ENCODE data around the gene SUMF1. TPM values are rescaled to one million over a fixed set of nuclear protein-coding genes. Genes with fewer than 3 reads are reported as not detected.

The SUMF1 gene
- total RNA-seq, 1 experiment from 2014 or later: 79.1 TPM

- ChIA-PET CTCF (no interaction called here), POLR2A (ENCODE audit: unreplicated experiment) (no interaction called here)
- Histone ChIP-seq H3K9me2 (replicated peaks; ENCODE audit: low read length) (no peaks in the 10 kb centered on the region), H3K27ac (ENCODE audit: low read length) (no peak overlapping the region), H3K36me3 (ENCODE audit: low read depth, low read length) (no peaks in the 10 kb centered on the region), H3K9me3 (ENCODE audit: low read length) (no peaks in the 10 kb centered on the region), H3F3A (ENCODE audit: low read length, unreplicated experiment) (no peaks in the 10 kb centered on the region), H3K79me2 (ENCODE audit: low read length) (no peaks in the 10 kb centered on the region), H2AFZ (ENCODE audit: low read length) (no peak overlapping the region), H3K27me3 (ENCODE audit: low read length) (no peaks in the 10 kb centered on the region), H3K9ac (ENCODE audit: low read length) (no peak overlapping the region), H4K20me1 (ENCODE audit: low read length) (no peaks in the 10 kb centered on the region), H3K4me2 (ENCODE audit: low read length) (no peak overlapping the region), H3K4me1 (ENCODE audit: insufficient read depth, low read length) (no peaks in the 10 kb centered on the region), H3K4me3 (ENCODE audit: low read length) (no peak overlapping the region)
- DNase-seq: no peak
- BruUV-seq (replicated peaks): no TSS peak
- intact Hi-C loops (cut with micrococcal nuclease): no loop called here
- TF ChIP-seq EZH2 (IDR thresholded peaks at IDR 0.05; ENCODE audit: low read length, unreplicated experiment) (no peak), CTCF (conservative IDR thresholded peaks at IDR 0.05; ENCODE audit: low read depth, low read length) (no peak), EZH2phosphoT487 (IDR thresholded peaks at IDR 0.05; ENCODE audit: borderline replicate concordance, low read length) (no peak)
- no peak for ATAC-seq
These were observed 140.2 kb downstream of the SUMF1 start for GRCh38 chr3:4326868-4327267.

- Histone ChIP-seq H3K27ac (ENCODE audit: low read length) (no peak overlapping the region), H3F3A (ENCODE audit: low read length, unreplicated experiment) (no peaks in the 10 kb centered on the region), H3K27me3 (ENCODE audit: low read length) (no peaks in the 10 kb centered on the region), H3K4me3 (ENCODE audit: low read length) (no peak overlapping the region), H3K9ac (ENCODE audit: low read length) (no peak overlapping the region), H3K4me2 (ENCODE audit: low read length) (no peak overlapping the region), H3K4me1 (ENCODE audit: insufficient read depth, low read length) (no peaks in the 10 kb centered on the region), H3K9me3 (ENCODE audit: low read length) (no peaks in the 10 kb centered on the region), H3K79me2 (ENCODE audit: low read length) (no peaks in the 10 kb centered on the region), H3K36me3 (ENCODE audit: low read depth, low read length) (no peaks in the 10 kb centered on the region), H3K9me2 (replicated peaks; ENCODE audit: low read length) (no peaks in the 10 kb centered on the region), H4K20me1 (ENCODE audit: low read length) (no peaks in the 10 kb centered on the region), H2AFZ (ENCODE audit: low read length) (no peak overlapping the region)
- no peak for TF ChIP-seq EZH2 (IDR thresholded peaks at IDR 0.05; ENCODE audit: low read length, unreplicated experiment)
- no peak for TF ChIP-seq CTCF (conservative IDR thresholded peaks at IDR 0.05; ENCODE audit: low read depth, low read length)
- TF ChIP-seq EZH2phosphoT487 (IDR thresholded peaks at IDR 0.05; ENCODE audit: borderline replicate concordance, low read length): no peak
- ATAC-seq (no peak), DNase-seq (no peak)
- POLR2A ChIA-PET (ENCODE audit: unreplicated experiment): no interaction called here
- intact Hi-C loops (cut with micrococcal nuclease): no loop called here
- BruUV-seq (replicated peaks): no TSS peak
- CTCF ChIA-PET: no interaction called here
These were observed 143.6 kb downstream of the SUMF1 start for GRCh38 chr3:4323246-4324027.

GRCh38 chr3:4322635-4323034 is 144.4 kb downstream of the SUMF1 start:
- ATAC-seq: no peak
- intact Hi-C loops (cut with micrococcal nuclease): no loop called here

More at GRCh38 chr3:4322635-4323034, 144.4 kb downstream of the SUMF1 start:
- Histone ChIP-seq H3K9me3 (ENCODE audit: low read length) (no peaks in the 10 kb centered on the region), H3K27ac (ENCODE audit: low read length) (no peak overlapping the region), H3K4me2 (ENCODE audit: low read length) (no peak overlapping the region), H3K9ac (ENCODE audit: low read length) (no peak overlapping the region), H4K20me1 (ENCODE audit: low read length) (no peaks in the 10 kb centered on the region), H3F3A (ENCODE audit: low read length, unreplicated experiment) (no peaks in the 10 kb centered on the region), H3K9me2 (replicated peaks; ENCODE audit: low read length) (no peaks in the 10 kb centered on the region), H3K4me3 (ENCODE audit: low read length) (no peak overlapping the region), H3K79me2 (ENCODE audit: low read length) (no peaks in the 10 kb centered on the region), H2AFZ (ENCODE audit: low read length) (no peak overlapping the region), H3K36me3 (ENCODE audit: low read depth, low read length) (no peaks in the 10 kb centered on the region), H3K27me3 (ENCODE audit: low read length) (no peaks in the 10 kb centered on the region), H3K4me1 (ENCODE audit: insufficient read depth, low read length) (no peaks in the 10 kb centered on the region)
- BruUV-seq (replicated peaks): no TSS peak
- ChIA-PET POLR2A (ENCODE audit: unreplicated experiment) (no interaction called here), CTCF (no interaction called here)
- TF ChIP-seq EZH2 (IDR thresholded peaks at IDR 0.05; ENCODE audit: low read length, unreplicated experiment): no peak
- no peak for TF ChIP-seq EZH2phosphoT487 (IDR thresholded peaks at IDR 0.05; ENCODE audit: borderline replicate concordance, low read length)
- no peak for TF ChIP-seq CTCF (conservative IDR thresholded peaks at IDR 0.05; ENCODE audit: low read depth, low read length)
- DNase-seq: peak; percentile 38

Measured in PC-3 (cell line).